Stimulated activated CD8-positive, alpha-beta memory T cell treated with anti-CD3 and anti-CD28 coated beads, Interleukin-12 subunit alpha, Interleukin-12 subunit beta, amount 100 ng/mL, for 4 hours (primary cell): Measurements from ENCODE around the gene SLC25A39.

ENCODE experiments used
- DNase-seq: peaks from one replicate; pipeline ENCODE4 v3.0.0-alpha.2; 2020; ENCODE audit warnings: low read depth

SLC25A39 gene

DNA sequence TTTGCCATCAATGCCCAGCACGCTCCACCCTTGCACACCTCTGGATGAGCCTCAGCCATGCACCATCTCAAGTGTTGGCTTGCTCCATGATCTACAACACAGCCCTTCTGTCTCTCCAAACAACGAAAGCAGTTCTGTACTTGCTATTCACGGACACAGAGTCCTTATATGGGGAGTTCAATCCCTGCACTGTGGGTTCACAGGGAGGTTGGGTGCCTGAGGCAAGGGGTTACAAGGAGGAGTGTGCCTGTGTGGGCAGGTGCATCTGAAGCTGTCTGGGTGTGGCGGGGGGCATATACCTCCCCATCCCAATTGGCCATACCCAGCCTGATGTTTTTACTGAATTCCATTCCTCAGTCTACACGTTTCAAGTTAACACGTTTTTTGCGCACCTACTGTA is 10.6 kb downstream of the SLC25A39 start:
- DNase-seq, result no peak

GRCh38 chr17:44312396-44313104 is 12.1 kb downstream of the SLC25A39 start:
- no peak for DNase-seq

DNA sequence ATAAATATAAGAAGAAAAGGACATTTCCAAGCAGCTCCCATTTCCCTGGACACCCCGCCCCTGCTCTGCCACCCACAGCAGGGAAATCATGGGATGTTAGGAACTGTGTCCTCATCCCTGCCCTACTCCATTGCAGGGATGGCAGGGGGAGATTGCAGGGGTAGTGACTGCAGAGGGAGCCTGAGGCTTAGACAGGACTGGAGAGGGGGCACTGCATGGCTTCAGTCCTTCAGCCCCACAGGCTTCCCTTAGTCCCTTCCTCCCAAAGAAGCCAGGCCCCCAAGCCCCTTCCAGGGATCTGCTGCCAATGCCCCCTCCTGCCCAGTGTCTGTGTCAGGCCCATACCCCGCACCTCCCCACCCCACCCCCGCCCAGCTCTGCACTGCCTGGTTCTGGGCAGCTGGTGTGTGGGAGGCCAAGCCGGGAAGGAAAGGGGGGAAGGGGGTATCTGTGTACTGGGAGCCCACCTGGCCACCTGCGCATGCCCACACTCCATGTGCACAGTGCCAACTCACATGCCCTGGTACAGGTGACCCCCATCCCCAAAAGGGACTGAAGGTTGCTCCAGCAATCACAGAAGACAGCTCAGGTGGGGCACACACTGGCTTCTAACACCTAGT is 13.0 kb downstream of the SLC25A39 start:
- DNase-seq, result no peak

DNA sequence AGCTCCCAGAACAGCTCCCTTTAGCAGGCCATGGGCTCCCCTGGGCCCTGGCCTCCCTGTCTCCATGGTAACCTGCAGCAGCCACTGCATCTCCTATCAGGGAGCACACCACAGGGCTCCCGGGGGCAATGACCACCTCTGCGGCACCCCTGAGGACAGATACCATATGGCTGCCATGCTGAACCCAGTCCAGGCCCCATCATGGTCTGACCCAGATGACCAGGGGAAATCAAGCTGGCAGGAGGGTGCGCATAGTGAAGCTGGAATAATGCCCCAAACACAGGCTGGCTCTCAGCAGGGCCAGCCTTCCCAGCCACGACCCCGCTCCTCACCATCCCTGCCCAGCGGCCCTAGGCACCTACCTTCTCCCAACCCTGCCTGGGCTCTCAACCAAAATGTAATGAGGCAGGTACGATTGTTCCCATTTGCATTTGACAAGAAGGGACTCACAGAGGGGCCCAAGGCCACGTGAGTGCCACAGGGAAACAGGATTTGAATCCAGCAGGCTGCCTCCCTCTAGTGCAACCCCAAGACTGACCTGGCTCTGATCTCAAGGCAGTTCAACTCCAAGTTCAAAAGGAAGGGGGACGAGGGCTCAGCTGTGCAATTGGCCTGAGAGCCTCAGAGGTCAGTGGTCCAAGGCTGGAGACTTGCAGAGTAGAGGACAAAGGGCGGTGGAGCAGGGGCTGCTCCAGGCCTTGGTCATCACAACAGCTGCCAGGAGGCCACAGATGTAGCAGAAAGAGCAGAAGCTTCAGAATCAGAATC is 13.8 kb downstream of the SLC25A39 start:
- DNase-seq, result no peak

DNA sequence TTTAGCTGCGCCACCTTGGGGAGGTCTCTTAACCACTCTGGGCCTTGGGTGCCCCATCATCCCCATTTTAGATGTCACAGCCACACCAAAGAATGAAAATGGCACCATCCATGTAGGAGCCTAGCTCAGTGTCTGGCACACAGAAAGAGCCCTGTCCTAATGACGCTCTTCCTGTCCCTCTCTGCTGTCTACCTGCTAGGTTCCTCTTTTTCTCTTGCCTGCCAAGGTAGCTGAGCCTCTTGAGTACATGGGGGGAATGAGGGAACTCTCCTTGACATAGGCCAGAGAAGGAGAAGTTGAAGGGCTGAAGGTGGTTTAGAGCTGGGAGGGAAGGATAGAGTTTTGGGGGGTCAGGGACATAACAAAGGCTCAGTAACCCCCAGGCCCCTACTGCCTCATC is 14.4 kb downstream of the SLC25A39 start:
- DNase-seq, result no peak

- DNase-seq, result no peak
These were observed 15.2 kb downstream of the SLC25A39 start for GRCh38 chr17:44309472-44309871.

DNA sequence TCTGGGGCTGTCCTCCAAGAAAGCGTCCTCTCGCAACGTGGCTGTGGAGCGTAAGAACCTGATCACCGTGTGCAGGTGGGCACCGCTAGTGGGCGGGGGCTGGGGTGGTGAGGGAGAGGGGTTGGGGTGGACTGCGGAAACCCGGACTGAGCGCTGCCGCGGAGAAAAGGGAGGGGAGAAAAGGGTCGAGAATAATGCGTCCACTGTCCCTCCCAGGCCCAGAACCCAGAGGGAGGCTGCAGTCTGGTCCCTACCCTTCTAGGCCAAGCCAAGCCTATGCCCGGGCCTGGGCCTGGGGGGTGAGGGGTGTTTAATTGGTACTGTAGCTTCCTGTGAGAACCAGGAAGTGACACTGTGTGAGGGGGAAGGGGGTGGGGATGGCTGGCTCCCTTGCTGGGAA is 15.8 kb downstream of the SLC25A39 start:
- DNase-seq, result no peak

- DNase-seq, result peak; percentile 68
These were observed 16.3 kb downstream of the SLC25A39 start, which contains the start of gene RUNDC3A for GRCh38 chr17:44308320-44308818. TSS of gene RUNDC3A (plus strand) at chr17:44308601. CDS start at chr17:44308833, 232 bp downstream.

- DNase-seq, result no peak
These were observed 17.0 kb downstream of the SLC25A39 start for GRCh38 chr17:44307387-44308186.

DNA sequence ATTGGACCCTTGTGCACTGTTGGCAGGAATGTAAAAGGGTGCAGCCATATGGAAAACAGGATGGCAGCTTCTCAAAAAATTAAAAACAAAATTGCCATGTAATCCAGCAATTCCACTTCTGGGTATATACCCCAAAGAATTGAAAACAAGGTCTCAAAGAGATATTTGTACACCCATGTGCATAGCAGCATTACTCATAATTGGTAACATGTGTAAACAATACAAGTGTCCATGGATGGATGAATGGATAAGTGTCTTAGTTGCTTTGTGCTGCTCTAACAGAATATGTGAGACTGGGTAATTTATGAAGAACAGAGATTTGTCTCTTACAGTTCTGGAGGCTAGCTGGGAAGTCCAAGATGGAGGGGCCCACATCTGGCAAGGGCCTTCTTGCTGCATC is 20.0 kb downstream of the SLC25A39 start:
- DNase-seq, result no peak

- DNase-seq, result no peak
These were observed 26.6 kb downstream of the SLC25A39 start for GRCh38 chr17:44297975-44298374.

DNA sequence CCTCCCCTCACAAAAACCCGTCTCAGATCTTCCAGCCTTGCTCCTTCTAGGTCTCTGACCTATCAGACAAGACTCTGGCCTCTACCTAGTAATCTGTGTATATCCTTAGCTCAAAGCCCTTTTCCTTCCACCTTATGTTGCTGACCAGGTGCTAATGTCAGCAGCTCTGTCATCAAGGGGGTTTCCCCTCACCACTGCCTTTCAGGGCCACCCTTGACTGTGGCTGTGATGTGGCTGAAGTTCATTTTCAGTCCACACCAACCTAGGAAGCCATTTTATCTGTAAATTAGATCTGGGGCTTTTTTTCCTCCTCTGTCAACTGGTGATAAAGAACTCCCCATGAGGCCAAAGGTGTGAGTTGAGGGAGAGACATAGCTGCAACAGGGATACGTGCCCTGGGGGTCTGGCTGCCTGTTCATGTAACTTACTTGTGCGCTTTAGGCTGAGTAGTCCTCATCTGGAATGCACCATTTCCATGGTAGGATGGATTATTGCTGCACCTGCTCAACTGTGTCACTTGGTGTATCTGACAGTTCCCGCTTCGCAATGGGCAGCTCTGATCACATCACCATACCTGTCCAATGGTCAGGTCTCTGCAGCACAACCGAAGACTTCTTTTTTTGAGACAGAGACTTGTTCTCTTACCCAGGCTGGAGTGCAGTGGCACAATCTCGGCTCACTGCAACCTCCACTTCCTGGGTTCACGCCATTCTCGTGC is 31.0 kb downstream of the SLC25A39 start:
- no peak for DNase-seq

DNA sequence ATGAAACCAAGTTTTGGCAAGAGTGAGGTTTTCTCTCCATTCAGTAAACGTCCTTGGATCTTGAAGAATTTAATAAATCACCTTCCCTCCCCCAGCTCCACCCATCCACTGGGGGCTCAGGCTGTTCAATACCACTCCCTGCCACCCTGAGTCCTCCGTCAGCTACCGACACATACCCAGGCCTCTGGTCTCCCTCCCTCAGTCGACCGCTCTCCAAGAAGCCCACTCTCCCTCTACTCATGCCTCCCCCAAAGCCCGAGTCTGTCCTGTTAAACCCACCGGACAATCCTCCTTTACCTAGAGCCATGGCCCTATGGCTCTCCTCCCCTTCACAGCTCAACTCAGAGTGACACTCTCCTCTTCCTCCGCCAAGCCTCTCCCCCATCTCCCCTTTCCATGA is 37.0 kb downstream of the SLC25A39 start:
- DNase-seq, result no peak

DNA sequence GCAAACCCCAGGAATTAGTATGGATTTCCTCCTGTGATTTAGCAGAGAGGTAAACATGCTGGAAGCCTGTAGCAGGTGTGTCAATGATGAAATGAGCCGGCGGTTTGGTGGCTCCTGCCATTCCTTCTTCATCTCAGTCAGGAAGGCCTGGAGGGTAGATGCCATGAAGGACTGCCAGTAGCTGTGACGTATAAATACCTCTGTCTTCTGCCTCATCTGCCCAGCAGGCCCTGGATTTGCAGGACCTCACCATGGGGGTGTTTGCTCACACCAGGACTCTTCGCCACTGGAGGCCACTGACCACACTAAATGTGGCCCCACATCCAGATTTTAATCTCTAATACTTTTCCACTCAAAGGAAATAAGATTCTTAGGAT is 40.6 kb downstream of the SLC25A39 start:
- DNase-seq, result no peak

GRCh38 chr17:44283344-44284023 is 41.1 kb downstream of the SLC25A39 start:
- DNase-seq, result no peak

DNA sequence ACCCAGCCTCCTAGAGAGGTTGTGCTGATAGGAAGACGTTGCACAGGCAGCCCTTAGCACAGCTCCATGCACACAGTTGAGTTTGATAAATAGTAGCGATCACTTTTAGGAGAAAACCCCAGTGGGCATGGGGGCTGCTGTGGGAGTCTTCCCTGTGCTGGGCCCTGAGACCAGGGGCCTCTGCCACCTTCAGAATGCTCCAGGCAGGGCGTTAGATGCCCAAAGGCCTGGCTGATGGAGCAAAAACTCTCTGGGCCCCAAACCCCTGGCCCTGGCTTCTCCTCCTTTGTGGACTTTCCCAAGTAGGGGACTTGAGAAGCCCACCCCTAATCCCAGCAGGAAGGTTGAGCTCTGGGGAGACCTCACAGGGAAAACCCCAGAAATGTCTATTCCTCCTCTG is 42.4 kb downstream of the SLC25A39 start:
- no peak for DNase-seq

GRCh38 chr17:44281570-44281969 is 43.1 kb downstream of the SLC25A39 start:
- no peak for DNase-seq

GRCh38 chr17:44280392-44280937 is 44.2 kb downstream of the SLC25A39 start:
- DNase-seq, result no peak

DNA sequence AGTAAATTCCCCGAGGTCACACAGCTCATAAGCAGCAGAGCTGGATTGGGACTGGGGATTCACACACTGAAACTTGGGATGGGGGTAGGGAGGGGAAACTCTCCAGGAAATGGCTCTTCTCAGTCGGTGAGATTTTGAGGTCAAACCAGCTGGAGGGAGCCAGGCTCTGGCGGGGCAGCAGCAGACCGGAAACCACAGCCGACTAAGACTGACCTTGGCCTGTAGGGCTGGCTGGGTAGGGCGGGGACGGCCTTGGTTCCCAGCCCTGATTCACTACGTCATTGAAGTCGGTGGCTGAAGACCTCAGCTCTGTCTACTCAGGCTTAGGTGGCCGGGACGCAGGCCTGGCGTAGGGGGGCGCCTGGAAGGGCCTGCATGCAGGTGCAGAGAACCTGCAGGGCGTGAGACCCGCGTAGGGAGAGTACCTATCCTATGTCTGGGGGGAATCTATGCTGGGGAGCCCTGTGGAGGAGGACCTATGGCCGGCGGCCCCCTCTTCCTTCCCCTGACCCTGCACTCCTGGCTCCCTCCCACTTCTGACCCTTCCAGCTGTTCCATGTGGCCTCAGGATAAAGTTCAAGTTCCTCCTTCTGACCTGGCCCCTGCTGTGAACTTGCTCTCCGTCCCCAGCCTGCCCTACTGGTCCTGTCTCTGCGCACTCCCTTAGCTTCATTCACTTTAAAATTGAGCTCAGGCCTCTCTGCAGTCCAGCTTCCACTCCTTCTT is 44.8 kb downstream of the SLC25A39 start:
- DNase-seq, result peak; percentile 6

DNA sequence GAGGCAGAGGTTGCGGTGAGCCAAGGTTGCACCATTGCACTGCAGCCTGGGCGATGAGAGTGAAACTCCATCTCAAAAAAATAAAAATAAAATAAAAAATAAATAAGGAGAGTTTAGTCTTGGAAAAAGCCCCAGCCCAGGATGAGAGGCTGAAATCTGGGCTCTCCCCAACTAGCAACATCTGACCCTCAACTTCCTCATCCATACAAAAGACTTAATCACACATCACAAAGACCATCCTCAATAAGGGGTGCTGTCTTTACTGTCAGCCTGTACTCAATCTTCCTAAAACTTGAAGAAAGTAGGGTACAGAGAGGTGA is 45.3 kb downstream of the SLC25A39 start:
- no peak for DNase-seq
